GM23338 (cell line): Measurements from ENCODE around the gene RINL.
"Not testable (repeated sequence)": the region's sequence is repeated elsewhere in the genome, so short reads cannot be mapped to it uniquely, and the experiment has no call there.

Experiments
- EZH2 ChIP-seq: fragments of 200-600 bp; sonication (generic); IDR thresholded peaks from one replicate; pipeline ENCODE4 v1.8.0; 2017; ENCODE audit warnings: antibody characterized with exemption, mild to moderate bottlenecking, low read depth; ENCODE audit not compliant: unreplicated experiment
- JUNB ChIP-seq: IDR thresholded peaks from one replicate; pipeline ENCODE4 v1.6.1; 2016; ENCODE audit warnings: antibody characterized with exemption; ENCODE audit not compliant: unreplicated experiment
- TF ChIP-seq, protein P1 (sequence below), 2 experiments: fragments of 200-600 bp in 1 of 2; sonication (generic) in 1 of 2; conservative IDR thresholded peaks; 2 replicates each; pipeline versions ENCODE4 v1.5.1 to v1.6.1; 2016 to 2017; ENCODE audit warnings: antibody characterized with exemption in 2 of 2, low read depth in 2 of 2, mild to moderate bottlenecking in 2 of 2, moderate library complexity in 1 of 2
- TF ChIP-seq, protein P2 (sequence below): IDR thresholded peaks from 2 replicates; pipeline ENCODE4 v1.6.1; 2016; ENCODE audit warnings: antibody characterized with exemption
- TF ChIP-seq, protein P3 (sequence below): IDR thresholded peaks from one replicate; pipeline ENCODE4 v1.6.1; 2018; ENCODE audit warnings: antibody characterized with exemption; ENCODE audit not compliant: unreplicated experiment

- TF ChIP-seq, protein P1, sequence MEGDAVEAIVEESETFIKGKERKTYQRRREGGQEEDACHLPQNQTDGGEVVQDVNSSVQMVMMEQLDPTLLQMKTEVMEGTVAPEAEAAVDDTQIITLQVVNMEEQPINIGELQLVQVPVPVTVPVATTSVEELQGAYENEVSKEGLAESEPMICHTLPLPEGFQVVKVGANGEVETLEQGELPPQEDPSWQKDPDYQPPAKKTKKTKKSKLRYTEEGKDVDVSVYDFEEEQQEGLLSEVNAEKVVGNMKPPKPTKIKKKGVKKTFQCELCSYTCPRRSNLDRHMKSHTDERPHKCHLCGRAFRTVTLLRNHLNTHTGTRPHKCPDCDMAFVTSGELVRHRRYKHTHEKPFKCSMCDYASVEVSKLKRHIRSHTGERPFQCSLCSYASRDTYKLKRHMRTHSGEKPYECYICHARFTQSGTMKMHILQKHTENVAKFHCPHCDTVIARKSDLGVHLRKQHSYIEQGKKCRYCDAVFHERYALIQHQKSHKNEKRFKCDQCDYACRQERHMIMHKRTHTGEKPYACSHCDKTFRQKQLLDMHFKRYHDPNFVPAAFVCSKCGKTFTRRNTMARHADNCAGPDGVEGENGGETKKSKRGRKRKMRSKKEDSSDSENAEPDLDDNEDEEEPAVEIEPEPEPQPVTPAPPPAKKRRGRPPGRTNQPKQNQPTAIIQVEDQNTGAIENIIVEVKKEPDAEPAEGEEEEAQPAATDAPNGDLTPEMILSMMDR (conservative IDR thresholded peaks at IDR 0.05; ENCODE audit: low read depth in 2 of 2) = not testable (repeated sequence)
- TF ChIP-seq, protein P2, sequence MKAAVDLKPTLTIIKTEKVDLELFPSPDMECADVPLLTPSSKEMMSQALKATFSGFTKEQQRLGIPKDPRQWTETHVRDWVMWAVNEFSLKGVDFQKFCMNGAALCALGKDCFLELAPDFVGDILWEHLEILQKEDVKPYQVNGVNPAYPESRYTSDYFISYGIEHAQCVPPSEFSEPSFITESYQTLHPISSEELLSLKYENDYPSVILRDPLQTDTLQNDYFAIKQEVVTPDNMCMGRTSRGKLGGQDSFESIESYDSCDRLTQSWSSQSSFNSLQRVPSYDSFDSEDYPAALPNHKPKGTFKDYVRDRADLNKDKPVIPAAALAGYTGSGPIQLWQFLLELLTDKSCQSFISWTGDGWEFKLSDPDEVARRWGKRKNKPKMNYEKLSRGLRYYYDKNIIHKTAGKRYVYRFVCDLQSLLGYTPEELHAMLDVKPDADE = not testable (repeated sequence)
- TF ChIP-seq EZH2, JUNB: not testable (repeated sequence)
- TF ChIP-seq, protein P3, sequence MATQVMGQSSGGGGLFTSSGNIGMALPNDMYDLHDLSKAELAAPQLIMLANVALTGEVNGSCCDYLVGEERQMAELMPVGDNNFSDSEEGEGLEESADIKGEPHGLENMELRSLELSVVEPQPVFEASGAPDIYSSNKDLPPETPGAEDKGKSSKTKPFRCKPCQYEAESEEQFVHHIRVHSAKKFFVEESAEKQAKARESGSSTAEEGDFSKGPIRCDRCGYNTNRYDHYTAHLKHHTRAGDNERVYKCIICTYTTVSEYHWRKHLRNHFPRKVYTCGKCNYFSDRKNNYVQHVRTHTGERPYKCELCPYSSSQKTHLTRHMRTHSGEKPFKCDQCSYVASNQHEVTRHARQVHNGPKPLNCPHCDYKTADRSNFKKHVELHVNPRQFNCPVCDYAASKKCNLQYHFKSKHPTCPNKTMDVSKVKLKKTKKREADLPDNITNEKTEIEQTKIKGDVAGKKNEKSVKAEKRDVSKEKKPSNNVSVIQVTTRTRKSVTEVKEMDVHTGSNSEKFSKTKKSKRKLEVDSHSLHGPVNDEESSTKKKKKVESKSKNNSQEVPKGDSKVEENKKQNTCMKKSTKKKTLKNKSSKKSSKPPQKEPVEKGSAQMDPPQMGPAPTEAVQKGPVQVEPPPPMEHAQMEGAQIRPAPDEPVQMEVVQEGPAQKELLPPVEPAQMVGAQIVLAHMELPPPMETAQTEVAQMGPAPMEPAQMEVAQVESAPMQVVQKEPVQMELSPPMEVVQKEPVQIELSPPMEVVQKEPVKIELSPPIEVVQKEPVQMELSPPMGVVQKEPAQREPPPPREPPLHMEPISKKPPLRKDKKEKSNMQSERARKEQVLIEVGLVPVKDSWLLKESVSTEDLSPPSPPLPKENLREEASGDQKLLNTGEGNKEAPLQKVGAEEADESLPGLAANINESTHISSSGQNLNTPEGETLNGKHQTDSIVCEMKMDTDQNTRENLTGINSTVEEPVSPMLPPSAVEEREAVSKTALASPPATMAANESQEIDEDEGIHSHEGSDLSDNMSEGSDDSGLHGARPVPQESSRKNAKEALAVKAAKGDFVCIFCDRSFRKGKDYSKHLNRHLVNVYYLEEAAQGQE = not testable (repeated sequence)
Measured at GRCh38 chr19:38855751-38856150, 22.3 kb downstream of the RINL start.
